Dedifferentiated amniotic fluid mesenchymal stem cell (primary cell): ENCODE data around the gene DNMBP.
A peak's percentile ranks its signal among the peaks of the same experiment; 100 is the strongest.
"Not testable (repeated sequence)": the region's sequence is repeated elsewhere in the genome, so short reads cannot be mapped to it uniquely, and the experiment has no call there.

Experiments used
- DNase-seq: peaks from one replicate; pipeline ENCODE4 v3.0.0-alpha.2; 2016; ENCODE audit errors: extremely low spot score

The DNMBP gene

GRCh38 chr10:99993701-99994689 is 15.8 kb downstream of the DNMBP start:
- DNase-seq, result peak; percentile 82

GRCh38 chr10:99985637-99986036 is 24.1 kb downstream of the DNMBP start:
- DNase-seq, result not testable (repeated sequence)

- no peak for DNase-seq
Measured at GRCh38 chr10:99984211-99985034, 25.3 kb downstream of the DNMBP start.

- DNase-seq, result peak; percentile 75
Measured at GRCh38 chr10:99983280-99983988, 26.3 kb downstream of the DNMBP start.

- no peak for DNase-seq
Measured at GRCh38 chr10:99982728-99983127, 27.0 kb downstream of the DNMBP start.

- no peak for DNase-seq
Measured at GRCh38 chr10:99981581-99982199, 28.1 kb downstream of the DNMBP start.

GRCh38 chr10:99979066-99979685 is 30.6 kb downstream of the DNMBP start:
- DNase-seq, result no peak

- no peak for DNase-seq
Measured at GRCh38 chr10:99977916-99978315, 31.8 kb downstream of the DNMBP start.

GRCh38 chr10:99976886-99977665 is 32.7 kb downstream of the DNMBP start:
- DNase-seq, result peak; percentile 97

- peak; percentile 62 for DNase-seq
Measured at GRCh38 chr10:99975942-99976809, 33.6 kb downstream of the DNMBP start.

- DNase-seq, result no peak
Measured at GRCh38 chr10:99975106-99975829, 34.5 kb downstream of the DNMBP start.

GRCh38 chr10:99973190-99973589 is 36.6 kb downstream of the DNMBP start:
- no peak for DNase-seq

GRCh38 chr10:99967961-99968360 is 41.8 kb downstream of the DNMBP start:
- DNase-seq, result no peak

- DNase-seq, result peak; percentile 82
Measured at GRCh38 chr10:99966306-99966705, 43.4 kb downstream of the DNMBP start.

- DNase-seq, result no peak
Measured at GRCh38 chr10:99965700-99966099, 44.0 kb downstream of the DNMBP start.

GRCh38 chr10:99964791-99965190 is 45.0 kb downstream of the DNMBP start:
- peak; percentile 27 for DNase-seq

GRCh38 chr10:99963467-99964165 is 46.1 kb downstream of the DNMBP start:
- not testable (repeated sequence) for DNase-seq

- no peak for DNase-seq
Measured at GRCh38 chr10:99958806-99959205, 50.9 kb downstream of the DNMBP start.
